Endodermal cell (in vitro differentiated cells): ENCODE results near the gene C11orf71. TPM values are rescaled to one million over a fixed set of nuclear protein-coding genes. Genes with fewer than 3 reads are reported as not detected.

ENCODE experiments used
- DNase-seq: peaks from one replicate; pipeline ENCODE4 v3.0.0-alpha.2; 2017
- H3K27ac ChIP-seq: 2 replicates; pipeline ENCODE4 v1.5.1; 2013; ENCODE audit warnings: mild to moderate bottlenecking, low read depth, low read length, moderate library complexity
- H3K27me3 ChIP-seq: 2 replicates; pipeline ENCODE4 v1.6.1; 2013; ENCODE audit warnings: mild to moderate bottlenecking, low read length, moderate library complexity; ENCODE audit not compliant: insufficient read depth, control insufficient read depth, poor library complexity, severe bottlenecking
- H3K36me3 ChIP-seq: 2 replicates; pipeline ENCODE4 v1.7.0; 2013; ENCODE audit warnings: mild to moderate bottlenecking, low read length, moderate library complexity; ENCODE audit not compliant: control insufficient read depth, insufficient read depth
- H3K4me1 ChIP-seq: one replicate; pipeline ENCODE4 v1.7.0; 2013; ENCODE audit warnings: low read length; ENCODE audit not compliant: control insufficient read depth, insufficient read depth
- H3K4me3 ChIP-seq: 2 replicates; pipeline ENCODE4 v1.5.1; 2013; ENCODE audit warnings: mild to moderate bottlenecking, low read length, moderate library complexity
- H3K9ac ChIP-seq: 2 replicates; pipeline ENCODE4 v1.6.1; 2013; ENCODE audit warnings: mild to moderate bottlenecking, low read length, moderate library complexity; ENCODE audit not compliant: poor library complexity, severe bottlenecking; ENCODE audit errors: extremely low read depth
- H3K9me3 ChIP-seq: 2 replicates; pipeline ENCODE4 v1.6.1; 2013; ENCODE audit warnings: mild to moderate bottlenecking, low read length, moderate library complexity; ENCODE audit not compliant: control insufficient read depth
- H3K27ac Mint-ChIP-seq: 2 replicates; pipeline ENCODE4 v1.8.0; 2020; ENCODE audit warnings: mixed read lengths
- H3K27me3 Mint-ChIP-seq: 2 replicates; pipeline ENCODE4 v1.8.0; 2021; ENCODE audit warnings: mild to moderate bottlenecking, mixed read lengths; ENCODE audit not compliant: insufficient read depth
- H3K36me3 Mint-ChIP-seq: 2 replicates; pipeline ENCODE4 v1.8.0; 2020; ENCODE audit warnings: low read depth, mixed read lengths
- H3K4me1 Mint-ChIP-seq: 2 replicates; pipeline ENCODE4 v1.8.0; 2020; ENCODE audit warnings: mixed read lengths
- H3K4me3 Mint-ChIP-seq: 2 replicates; pipeline ENCODE4 v1.8.0; 2020; ENCODE audit warnings: mild to moderate bottlenecking, moderate library complexity, mixed read lengths
- H3K9me3 Mint-ChIP-seq: 2 replicates; pipeline ENCODE4 v1.8.0; 2020; ENCODE audit warnings: mild to moderate bottlenecking, mixed read lengths
- CTCF ChIP-seq: fragments of 200-600 bp; sonication (generic); conservative IDR thresholded peaks from 2 replicates; pipeline ENCODE4 v1.5.0; 2021; ENCODE audit warnings: antibody characterized with exemption, mild to moderate bottlenecking
- WGBS, 2 experiments: methylation state at CpG; one replicate each; pipeline versions ENCODE4 v1.1.5 to v1.1.7; 2013; ENCODE audit warnings: missing lambda C conversion rate in 2 of 2, mixed read lengths in 1 of 2; ENCODE audit not compliant: insufficient coverage in 1 of 2, insufficient read length in 1 of 2; 5-methylcytosine and 5-hydroxymethylcytosine counted together
- total RNA-seq, 2 donors: library from RNA; stranded (reverse); fragmentation: NEBNext Ultra II Directional in 1 of 2; extraction: Animal tissue kit (Norgen Biotek cat#: 25700) in 1 of 2; gene quantifications; 2 replicates in 1 of 2; 3 replicates in 1 of 2; pipeline ENCODE4 v1.2.1, GENCODE V29; 2021

C11orf71 gene
- total RNA-seq, 2 donors from 2014 or later = 6.2 to 10.0 TPM

- Histone ChIP-seq H3K4me1 (no peaks in the 10 kb centered on the region), H3K9ac (no peak overlapping the region), H3K27me3 (no peaks in the 10 kb centered on the region), H3K36me3 (no peaks in the 10 kb centered on the region), H3K4me3 (no peak overlapping the region), H3K27ac (no peak overlapping the region), H3K9me3 (no peaks in the 10 kb centered on the region)
- no peak for DNase-seq
- no peak for TF ChIP-seq CTCF
- H3K27me3 Mint-ChIP-seq = no peaks in the 10 kb centered on the region
- H3K4me3 Mint-ChIP-seq = no peak overlapping the region
- no peaks in the 10 kb centered on the region for H3K4me1 Mint-ChIP-seq
- no peaks in the 10 kb centered on the region for H3K9me3 Mint-ChIP-seq
- H3K27ac Mint-ChIP-seq = no peak overlapping the region
- no peaks in the 10 kb centered on the region for H3K36me3 Mint-ChIP-seq
- WGBS, 2 experiments = 96 to 100% methylated on average over 1 to 3 of the region's 3 CpGs
Measured at GRCh38 chr11:114353443-114353842, 46.9 kb downstream of the C11orf71 start.

DNA sequence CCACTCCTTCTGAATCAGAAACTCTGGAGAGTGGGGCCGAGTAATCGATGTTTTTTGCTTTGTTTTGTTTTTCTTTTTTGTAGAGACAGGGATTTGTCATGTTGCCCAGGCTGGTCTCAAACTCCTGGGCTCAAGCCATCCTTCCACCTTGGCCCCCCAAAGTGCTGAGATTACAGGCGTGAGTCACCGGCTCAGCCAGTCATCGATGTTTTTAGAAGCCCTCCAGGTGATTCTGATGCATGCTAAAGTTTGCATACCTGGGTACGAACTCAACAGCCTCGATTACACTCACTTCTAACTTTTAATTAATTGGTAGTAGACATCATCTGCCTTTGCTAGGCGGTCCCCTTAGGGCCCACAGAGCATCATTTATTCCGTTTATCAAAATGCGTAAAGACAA, 50.3 kb downstream of the C11orf71 start:
- DNase-seq = no peak

More for the DNA sequence above, 50.3 kb downstream of the C11orf71 start:
- H3K27ac ChIP-seq = no peak overlapping the region
- H3K27me3 ChIP-seq = no peaks in the 10 kb centered on the region
- H3K9me3 Mint-ChIP-seq = peaks cover 10% of the 10 kb centered on the region
- H3K27ac Mint-ChIP-seq = no peak overlapping the region
- no peaks in the 10 kb centered on the region for H3K9me3 ChIP-seq
- no peaks in the 10 kb centered on the region for H3K4me1 Mint-ChIP-seq
- no peak overlapping the region for H3K9ac ChIP-seq
- H3K4me3 Mint-ChIP-seq = no peak overlapping the region
- no peaks in the 10 kb centered on the region for H3K36me3 Mint-ChIP-seq
- H3K4me3 ChIP-seq = no peak overlapping the region
- TF ChIP-seq CTCF = no peak
- H3K27me3 Mint-ChIP-seq = no peaks in the 10 kb centered on the region
- H3K4me1 ChIP-seq = no peaks in the 10 kb centered on the region
- no peaks in the 10 kb centered on the region for H3K36me3 ChIP-seq
- 86 to 87% methylated on average over 6 to 10 of the region's 10 CpGs for WGBS, 2 experiments

Other genes with a start within 250 kb of the C11orf71 start
- gene NNMT, start 104.1 kb downstream of the C11orf71 start, total RNA-seq = not detected
- gene RBM7, start 155 bp upstream of the C11orf71 start, total RNA-seq = 10 to 100 TPM; 46.8 to 56.4 TPM
- 10 to 100 TPM; 69.8 to 89.9 TPM for gene REXO2, start 39.0 kb upstream of the C11orf71 start, total RNA-seq
- not detected for gene NXPE1, start 159.4 kb upstream of the C11orf71 start, total RNA-seq
- gene NXPE4, start 195.3 kb upstream of the C11orf71 start, total RNA-seq = not detected